IPS DF 19.7 (cell line): Measurements from ENCODE around the gene GOLGA8T.
"Not testable (repeated sequence)": the region's sequence is repeated elsewhere in the genome, so short reads cannot be mapped to it uniquely, and the experiment has no call there.

Source experiments
- DNase-seq: peaks from one replicate; pipeline ENCODE4 v3.0.0-alpha.2; 2013; ENCODE audit warnings: low read depth, low spot score

The GOLGA8T gene

GRCh38 chr15:30134751-30135150 is at the start of gene GOLGA8T:
GOLGA8T (plus strand) TSS chr15:30135051; CDS start chr15:30135149, 98 bp downstream.
- not testable (repeated sequence) for DNase-seq

GRCh38 chr15:30097827-30098226 is 37.0 kb upstream of the GOLGA8T start:
- DNase-seq: not testable (repeated sequence)

- DNase-seq: not testable (repeated sequence)
Measured at GRCh38 chr15:30102890-30103289, 32.0 kb upstream of the GOLGA8T start.

GRCh38 chr15:30103941-30104507 is 30.8 kb upstream of the GOLGA8T start:
- not testable (repeated sequence) for DNase-seq

GRCh38 chr15:30110591-30110990 is 24.3 kb upstream of the GOLGA8T start:
- not testable (repeated sequence) for DNase-seq

GRCh38 chr15:30130066-30130465 is 4.8 kb upstream of the GOLGA8T start:
- not testable (repeated sequence) for DNase-seq

- DNase-seq: not testable (repeated sequence)
Measured at GRCh38 chr15:30143246-30143645, 8.4 kb downstream of the GOLGA8T start.

- not testable (repeated sequence) for DNase-seq
Measured at GRCh38 chr15:30149891-30150290, 15.0 kb downstream of the GOLGA8T start.

GRCh38 chr15:30162479-30163357 is 27.9 kb downstream of the GOLGA8T start:
- not testable (repeated sequence) for DNase-seq

GRCh38 chr15:30163759-30164158 is 28.9 kb downstream of the GOLGA8T start:
- not testable (repeated sequence) for DNase-seq

GRCh38 chr15:30164257-30164656 is 29.4 kb downstream of the GOLGA8T start:
- DNase-seq: not testable (repeated sequence)

GRCh38 chr15:30167403-30167802 is 32.6 kb downstream of the GOLGA8T start:
- DNase-seq: not testable (repeated sequence)

- not testable (repeated sequence) for DNase-seq
Measured at GRCh38 chr15:30167886-30168285, 33.0 kb downstream of the GOLGA8T start.

GRCh38 chr15:30171452-30171851 is 36.6 kb downstream of the GOLGA8T start:
- not testable (repeated sequence) for DNase-seq

GRCh38 chr15:30173041-30173608 is 38.3 kb downstream of the GOLGA8T start:
- DNase-seq: not testable (repeated sequence)

GRCh38 chr15:30175291-30175690 is 40.4 kb downstream of the GOLGA8T start:
- DNase-seq: not testable (repeated sequence)

- DNase-seq: not testable (repeated sequence)
Measured at GRCh38 chr15:30176613-30177012, 41.8 kb downstream of the GOLGA8T start.

- DNase-seq: not testable (repeated sequence)
Measured at GRCh38 chr15:30179814-30180213, 45.0 kb downstream of the GOLGA8T start.

GRCh38 chr15:30185495-30185894 is 50.6 kb downstream of the GOLGA8T start:
- DNase-seq: not testable (repeated sequence)

GRCh38 chr15:30187429-30187828 is 52.6 kb downstream of the GOLGA8T start:
- not testable (repeated sequence) for DNase-seq

- DNase-seq: not testable (repeated sequence)
Measured at GRCh38 chr15:30189754-30190153, 54.9 kb downstream of the GOLGA8T start.

GRCh38 chr15:30191143-30191542 is 56.3 kb downstream of the GOLGA8T start:
- DNase-seq: not testable (repeated sequence)
